HG02981 (cell line): ENCODE data around the gene TNFRSF19.
"Not testable (repeated sequence)": the region's sequence is repeated elsewhere in the genome, so short reads cannot be mapped to it uniquely, and the experiment has no call there.

Experiments used
- ATAC-seq: cut with Tn5 transposase; IDR thresholded peaks from one replicate; pipeline ENCODE4 v1.9.1; 2021; ENCODE audit warnings: mild to moderate bottlenecking, moderate library complexity; ENCODE audit not compliant: unreplicated experiment

The TNFRSF19 gene

DNA sequence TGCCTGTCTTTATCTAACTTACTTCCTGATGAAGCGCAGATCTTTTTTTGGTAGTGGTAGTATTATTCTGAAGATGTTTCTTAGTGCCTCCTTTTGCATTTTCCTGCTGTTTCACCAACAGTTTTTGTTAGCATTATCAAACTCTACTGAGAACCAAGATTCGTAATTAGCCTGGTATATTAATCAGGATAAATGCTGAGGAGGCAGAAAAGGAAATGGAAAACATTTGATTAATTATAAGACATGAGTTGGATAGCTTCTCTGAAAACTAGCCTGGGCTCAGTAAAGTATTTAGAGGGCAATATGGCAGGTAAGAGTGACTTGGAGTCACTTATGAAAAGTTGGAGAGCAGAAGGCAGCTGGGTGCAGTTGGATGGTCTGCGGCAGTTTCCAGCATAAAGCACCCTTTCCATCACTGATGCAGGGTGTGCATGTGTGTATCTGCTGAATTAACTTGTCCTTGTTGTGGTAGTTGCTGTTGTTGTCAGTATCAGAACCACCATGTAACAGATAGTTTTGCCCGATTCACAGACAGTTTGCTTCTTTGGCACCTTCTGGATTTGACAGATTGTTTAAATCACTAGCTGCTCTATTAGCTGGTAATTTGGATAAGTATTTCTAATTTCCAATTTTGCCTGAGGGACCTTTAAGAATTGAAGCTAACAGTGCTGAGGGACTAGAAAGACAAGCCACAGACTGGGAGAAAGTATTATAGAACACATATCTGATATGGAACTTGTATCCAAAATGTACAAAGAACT lies 6.9 kb upstream of the TNFRSF19 start:
- no peak for ATAC-seq

DNA sequence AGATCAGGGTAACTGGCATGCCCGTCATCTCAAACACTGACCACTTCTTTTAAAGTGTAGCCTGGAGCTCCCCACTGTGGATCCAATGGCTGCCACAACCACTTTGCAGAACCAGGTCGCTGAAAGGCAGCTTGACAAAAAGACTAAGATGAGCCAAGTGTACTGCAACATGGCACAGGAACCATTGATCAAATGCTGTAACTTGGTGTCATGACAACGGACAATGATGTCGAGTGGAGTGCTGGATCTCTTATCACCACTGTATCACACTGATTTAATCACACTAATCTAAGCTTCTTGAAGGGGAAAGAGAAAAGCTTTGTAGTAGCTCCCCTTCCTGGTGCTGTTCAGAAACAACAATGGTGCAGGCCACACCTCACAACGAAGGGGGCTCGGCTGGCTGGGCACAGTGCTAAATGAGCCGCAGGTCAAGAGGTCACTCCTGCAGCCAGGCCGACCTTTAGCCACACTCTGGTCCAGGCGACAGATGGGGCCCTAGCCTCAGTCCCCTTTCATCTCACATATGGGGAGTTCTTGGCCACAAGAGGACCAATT lies 2.2 kb upstream of the TNFRSF19 start:
- ATAC-seq, result no peak

DNA sequence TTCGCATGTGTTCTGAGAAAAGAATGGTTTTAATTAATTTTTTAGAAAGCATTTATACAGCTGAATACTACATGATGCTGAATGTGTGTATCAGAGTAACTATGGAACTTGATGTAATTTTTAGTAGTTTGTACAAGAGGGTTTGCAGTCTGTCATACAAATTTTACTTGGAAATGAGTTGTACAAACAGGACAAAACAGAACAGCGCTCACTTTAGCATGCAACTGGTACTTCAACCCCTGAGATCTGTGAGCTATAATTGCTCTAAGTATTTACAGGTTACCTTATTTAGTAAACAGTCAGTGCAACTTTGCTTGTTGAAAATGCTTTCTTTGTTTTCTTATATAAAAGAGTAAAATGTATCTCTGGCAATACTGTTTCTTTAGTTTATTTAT lies 706 bp downstream of the TNFRSF19 start:
- no peak for ATAC-seq

DNA sequence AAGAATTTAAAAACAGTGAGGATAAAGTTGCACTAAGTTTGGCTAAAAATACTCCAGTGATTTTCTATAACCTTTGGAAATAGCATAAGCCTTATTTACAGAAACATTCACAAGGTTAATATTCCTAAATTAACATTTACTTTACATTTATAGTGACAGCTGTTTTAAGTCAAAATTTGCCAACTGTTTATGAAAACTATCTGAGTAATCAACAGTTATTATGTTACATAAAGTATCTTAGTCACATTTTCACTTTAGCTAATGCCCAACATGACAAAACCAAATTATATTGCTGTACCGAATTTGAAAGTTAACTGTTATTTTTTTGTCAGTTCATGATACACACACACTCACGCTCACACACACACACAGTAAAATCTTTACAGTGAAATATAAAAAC lies 1.2 kb downstream of the TNFRSF19 start:
- ATAC-seq, result no peak

DNA sequence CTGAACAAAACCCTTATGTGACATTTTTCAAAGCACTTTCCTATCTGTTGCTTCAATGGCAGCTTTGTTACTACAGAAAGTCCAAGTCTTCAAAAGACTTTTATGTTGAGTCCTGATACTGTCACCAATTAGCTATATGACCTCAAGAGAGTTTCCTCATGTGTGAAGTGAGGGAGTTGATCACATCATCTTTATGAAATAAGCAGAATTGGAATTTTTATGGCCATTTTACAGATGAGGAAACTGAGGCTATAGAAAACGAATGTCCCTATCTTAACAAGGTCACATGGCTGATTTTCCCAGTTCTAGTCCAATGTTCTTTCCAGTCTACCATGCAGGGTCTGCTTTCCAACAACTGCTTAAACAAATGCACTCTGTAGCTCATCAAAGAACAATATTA lies 2.6 kb downstream of the TNFRSF19 start:
- no peak for ATAC-seq

DNA sequence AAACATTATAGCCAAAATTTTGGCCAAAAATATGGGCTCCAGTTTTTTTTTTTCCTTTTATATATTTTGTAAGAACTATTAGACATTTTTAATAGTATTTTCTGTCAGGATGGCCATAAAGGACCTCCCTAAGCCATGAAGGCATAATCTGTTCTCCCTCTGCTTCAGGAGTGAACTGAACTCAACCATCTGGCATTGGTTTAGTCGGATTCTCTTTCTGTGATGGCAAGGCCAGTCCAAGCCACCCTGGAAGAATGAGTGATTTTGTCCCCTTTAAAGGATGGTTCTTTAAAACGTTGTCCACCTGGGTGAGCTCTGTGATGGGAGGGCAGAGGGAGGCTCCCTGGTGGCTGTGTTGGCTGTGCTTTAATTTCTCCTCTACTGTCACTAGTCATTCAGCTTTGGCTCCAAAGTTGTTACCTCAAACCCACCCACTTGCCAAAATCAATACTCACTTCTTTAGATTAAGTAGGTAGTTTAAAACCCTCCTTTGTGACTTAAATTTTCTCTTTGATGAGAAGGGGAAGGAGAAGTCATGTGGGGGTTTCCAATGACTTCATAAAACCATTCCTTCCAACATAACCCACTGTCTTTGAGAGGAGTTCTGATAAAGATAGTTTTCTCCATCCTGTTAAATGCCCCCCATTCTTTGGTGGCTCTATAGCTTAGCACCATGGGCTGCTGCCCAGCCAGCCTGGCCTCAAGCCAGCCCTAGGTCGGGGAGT lies 4.4 kb downstream of the TNFRSF19 start:
- ATAC-seq, result no peak

DNA sequence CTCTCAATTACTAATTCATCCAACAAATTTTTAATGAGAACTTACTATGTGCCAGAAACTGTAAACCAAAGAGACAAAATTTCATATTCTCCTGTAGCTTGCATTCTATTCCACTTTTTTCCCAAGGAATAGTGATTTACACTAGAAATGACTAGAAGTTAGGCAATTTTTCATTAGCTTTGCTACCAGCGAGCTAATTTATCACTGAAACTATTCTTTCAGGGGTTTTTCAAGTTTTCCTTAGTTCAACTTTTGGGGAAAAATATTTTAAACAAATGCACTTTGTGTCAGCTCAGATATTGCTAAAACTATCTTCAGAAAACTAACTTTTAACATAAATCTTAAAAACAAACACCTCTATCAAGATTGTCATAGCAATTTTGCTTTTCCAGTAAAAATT lies 5.4 kb downstream of the TNFRSF19 start:
- no peak for ATAC-seq

DNA sequence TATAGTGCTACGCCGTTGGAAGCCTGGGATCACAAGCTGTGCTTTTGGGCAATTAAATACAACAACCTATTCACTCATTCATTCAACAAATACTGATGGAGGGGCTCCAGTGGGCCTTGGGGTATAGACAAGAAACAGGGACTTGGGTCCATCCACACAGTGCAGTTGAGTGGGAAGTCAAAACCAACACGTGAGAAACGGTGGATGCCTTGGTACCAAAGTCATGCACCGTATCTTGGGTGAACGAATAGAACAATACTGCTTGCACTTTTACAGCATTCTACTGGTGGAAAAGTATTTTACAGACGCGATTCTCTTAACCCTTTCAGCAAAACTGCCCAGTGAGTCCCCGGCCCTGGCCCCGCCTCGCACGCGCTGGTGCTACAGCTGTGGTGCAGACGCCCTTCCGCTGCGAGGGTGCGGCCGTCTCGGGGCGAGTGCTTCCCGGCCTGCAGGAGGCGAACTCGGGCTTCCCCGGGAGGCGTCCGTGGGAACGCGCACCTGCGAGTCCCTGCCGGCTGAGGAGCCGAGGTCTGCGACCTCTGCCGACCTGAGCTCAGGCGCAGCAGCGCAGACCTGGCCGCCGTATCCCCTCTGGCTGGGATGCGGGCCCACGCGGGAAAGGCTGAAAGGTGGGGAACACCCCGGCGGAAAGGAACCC lies 8.3 kb downstream of the TNFRSF19 start:
- ATAC-seq, result peak; percentile 56

DNA sequence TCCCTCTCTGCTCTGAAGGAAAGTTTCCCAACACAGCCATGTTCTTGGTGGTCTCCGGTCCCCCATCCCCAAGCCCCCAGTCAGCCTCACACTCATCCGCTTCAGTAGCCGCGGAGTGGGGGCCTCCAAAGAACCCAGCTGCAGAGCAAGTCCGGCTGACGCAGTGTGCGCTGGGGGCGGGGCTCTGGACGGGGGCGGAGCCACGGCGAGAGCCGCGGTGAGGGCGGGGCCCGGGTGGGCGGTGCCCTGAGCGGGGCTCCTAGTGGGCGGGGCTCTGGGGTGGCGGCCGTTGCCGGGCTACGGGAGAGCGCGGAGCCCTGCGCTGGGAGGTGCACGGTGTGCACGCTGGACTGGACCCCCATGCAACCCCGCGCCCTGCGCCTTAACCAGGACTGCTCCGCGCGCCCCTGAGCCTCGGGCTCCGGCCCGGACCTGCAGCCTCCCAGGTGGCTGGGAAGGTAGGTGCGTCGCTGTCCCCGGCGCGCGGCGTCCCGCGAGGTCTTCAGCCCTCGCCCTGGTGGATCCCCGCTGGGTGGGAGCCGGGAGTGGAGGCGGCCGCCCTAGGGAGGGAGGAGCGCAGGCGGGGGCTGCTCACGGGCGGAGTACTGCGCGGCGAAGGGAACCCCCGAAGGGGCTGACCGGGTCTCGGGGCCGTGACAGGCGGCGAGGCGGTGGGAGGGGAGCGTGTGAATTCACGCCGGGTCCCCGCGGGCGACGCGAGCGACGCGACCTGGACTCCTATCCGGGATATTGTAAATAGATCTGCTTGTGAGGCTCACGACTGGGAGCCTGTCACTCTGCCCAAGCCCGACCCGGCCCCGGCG lies 9.1 kb downstream of the TNFRSF19 start:
- ATAC-seq, result peak; percentile 88

DNA sequence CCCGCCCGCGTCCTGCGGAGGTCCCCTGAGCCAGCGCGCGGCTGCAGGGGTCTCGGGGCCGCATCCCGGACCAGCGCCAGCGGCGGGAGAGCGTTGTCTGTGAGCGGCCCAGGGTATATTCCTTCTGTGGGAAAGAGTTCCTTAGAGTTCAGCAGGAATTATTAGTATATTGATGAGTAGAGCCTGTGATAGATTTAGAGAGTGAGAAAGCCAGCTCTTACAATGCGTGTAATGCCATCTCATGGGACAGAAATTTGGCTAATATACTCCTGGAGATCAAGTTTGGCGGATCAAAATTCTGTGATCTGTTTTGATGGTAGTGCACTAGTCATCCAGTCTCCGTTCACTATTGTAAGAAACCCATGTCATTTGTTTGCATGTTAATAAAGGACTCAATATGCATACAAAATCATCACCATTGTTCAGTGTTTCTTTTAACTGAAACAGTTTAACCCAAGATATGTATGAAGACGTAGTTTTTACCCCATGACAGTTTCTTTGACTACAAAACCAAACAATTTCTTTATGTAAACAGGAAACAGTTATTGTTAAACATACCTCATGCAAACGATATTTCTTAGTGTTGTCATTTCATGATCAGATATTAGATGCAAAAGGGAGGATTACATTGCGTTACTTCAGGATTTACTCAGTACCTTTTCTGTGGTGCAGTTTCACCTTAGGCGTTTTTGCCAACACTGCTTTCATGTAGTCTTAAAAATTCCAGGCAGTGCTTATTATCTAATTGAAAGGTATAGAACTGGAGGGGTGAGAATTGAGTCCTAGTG lies 9.9 kb downstream of the TNFRSF19 start:
- no peak for ATAC-seq

DNA sequence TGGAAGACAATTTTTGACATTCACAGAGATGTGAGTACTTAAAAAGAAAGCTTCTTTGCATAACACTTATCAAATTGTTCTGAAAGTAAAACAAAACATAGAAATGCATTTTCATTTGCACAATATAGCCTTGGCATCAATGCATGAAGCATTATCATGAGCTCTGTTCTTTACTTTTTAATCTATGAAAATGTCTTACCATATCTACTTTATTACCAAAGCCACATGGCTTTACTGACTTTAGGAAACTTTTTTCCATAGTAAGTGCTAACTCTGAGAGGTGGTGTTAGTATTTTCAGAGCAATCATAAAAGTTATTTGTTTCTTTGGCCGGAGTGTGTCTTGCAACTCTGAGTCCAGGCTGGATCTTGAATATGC lies 10.5 kb downstream of the TNFRSF19 start:
- no peak for ATAC-seq

DNA sequence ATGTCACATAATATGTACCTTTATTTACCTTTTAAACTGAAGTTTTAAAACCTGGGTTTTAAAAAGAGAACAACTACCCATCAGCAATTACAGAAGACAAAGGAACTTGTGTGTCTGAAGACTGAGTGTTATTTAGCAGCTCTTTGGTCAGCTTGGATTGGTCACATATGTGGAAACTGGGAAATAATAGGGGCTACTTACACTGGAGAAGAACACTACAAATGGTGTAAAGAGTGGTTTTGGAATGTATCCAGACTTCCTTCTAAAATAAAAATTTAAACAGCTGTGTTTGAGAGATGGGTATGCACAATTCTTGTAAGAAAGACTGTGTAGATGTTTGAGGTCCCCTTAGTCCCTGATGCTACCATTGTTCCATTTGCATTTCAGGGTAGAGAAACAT lies 13.3 kb downstream of the TNFRSF19 start:
- ATAC-seq, result no peak

DNA sequence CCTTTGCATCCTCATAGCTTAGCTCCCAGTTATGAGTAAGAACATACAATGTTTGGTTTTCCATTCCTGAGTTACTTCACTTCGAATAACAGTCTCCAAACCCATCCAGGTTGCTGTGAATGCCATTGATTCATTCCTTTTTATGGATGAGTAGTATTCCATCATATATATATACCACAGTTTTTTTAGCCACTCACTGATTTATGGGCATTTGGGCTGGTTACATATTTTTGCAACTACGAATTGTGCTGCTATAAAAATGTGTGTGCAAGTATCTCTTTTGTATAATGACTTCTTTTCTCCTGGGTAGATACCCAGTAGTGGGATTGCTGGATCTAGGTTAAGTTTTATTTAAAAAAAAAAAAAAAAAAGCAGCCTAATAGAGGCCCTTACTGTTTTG lies 14.1 kb downstream of the TNFRSF19 start:
- ATAC-seq, result no peak

DNA sequence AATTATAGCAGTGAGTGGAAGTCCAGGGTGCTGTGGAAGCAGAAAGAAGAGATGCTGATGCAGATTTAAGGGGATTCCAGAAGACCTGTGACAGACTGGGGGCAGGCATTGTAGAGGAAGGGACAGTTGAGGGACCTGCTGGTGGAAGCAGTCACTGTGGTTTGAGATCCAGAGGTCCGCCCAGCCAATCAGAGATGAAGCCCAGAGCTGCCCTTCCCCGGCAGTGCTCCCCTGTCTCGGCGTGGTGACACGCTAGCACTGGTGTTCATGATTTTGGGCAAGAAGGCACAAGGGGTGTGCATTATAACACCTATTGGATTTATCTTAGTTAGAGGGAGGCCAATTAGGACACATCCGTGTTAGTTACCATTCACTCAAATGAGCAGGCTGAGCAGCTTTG lies 16.1 kb downstream of the TNFRSF19 start:
- no peak for ATAC-seq

DNA sequence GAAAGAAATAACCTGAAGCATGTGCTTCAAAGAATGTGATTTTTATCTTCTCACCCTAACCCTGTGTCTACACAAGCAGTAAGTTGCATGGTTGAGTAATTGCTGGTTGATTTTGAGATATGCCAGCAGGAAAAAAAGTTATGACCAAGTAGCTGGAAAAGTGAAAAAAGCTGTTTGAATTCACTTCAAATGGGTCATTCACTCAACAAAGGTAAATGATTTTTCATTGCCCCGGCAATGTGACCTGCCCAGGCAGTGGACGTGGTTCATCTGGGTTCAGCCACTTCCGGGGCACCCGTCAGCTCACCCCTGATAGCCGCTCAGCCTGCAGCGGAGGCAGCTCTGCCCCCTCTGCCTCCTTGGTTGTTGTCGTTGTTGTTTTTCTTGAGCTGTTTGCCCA lies 18.5 kb downstream of the TNFRSF19 start:
- ATAC-seq, result no peak

DNA sequence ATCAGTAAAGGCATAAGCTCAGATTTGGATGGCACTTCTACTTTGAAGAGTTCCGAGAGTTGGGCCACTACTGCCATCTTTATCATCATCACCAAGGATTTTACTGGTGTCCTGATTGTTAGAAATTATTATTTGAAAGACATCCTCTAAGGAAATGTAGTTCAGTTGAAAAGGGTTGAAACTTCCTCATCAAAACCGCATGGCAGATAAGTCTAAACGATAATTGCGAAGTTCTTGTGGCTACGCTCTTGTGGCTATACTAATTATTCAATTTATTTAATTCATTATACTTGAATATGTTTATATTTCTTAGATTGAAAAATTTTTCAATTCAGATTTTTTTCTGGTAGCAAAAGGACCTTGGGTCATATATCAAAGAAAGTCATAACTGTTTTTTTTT lies 22.4 kb downstream of the TNFRSF19 start:
- ATAC-seq, result no peak

DNA sequence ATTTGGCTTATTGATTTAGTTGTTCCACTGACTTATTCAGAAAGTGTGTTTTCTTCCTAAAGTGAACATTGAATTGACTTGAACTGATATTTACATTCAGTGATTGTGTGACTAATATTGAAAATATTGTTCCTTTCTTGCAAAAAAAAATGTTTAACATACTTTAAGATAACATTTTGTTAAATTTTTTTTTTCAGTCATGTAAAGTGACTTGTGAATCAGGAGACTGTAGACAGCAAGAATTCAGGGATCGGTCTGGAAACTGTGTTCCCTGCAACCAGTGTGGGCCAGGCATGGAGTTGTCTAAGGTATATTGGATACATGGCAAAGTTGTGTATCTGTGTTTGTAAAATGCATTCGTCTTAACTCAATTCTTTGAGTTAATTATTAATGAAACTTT lies 22.9 kb downstream of the TNFRSF19 start:
- no peak for ATAC-seq

DNA sequence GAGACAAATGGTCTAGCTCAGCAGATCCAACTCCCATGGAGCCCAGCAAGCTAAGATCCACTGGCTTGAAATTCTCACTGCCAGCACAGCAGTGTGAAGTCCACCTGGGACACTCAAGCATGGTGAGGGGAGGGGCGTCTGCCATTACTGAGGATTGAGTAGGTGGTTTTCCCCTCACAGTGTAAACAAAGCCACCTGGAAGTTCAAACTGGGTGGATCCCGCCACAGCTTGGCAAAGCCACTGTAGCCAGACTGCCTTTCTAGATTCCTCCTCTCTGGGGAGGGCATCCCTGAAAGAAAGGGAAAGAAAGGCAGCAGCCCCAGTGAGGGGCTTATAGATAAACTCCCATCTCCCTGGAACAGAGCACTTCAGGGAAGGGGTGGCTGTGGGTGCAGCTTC lies 24.1 kb downstream of the TNFRSF19 start:
- ATAC-seq, result not testable (repeated sequence)

DNA sequence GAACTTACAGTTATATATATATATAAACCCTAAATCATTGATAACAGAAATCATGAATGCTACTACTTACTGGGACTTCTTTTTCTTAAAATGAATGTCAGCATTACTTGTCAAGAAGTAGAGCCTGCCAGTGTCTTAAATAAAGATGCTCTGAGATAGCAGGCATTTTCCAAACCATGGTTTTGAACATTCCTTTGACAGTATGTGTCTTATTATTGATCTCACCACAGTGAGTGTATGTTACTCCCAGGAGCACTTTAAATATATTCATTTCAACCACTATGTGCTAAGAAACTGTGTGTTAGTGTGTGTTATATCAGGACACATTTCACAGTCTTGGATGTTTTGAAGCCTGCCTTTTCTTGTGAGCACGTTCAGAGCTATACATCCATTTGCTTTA lies 28.2 kb downstream of the TNFRSF19 start:
- no peak for ATAC-seq
